HCT116 (cell line): ENCODE data around the gene POMT1.

Source experiments
- EGR1 ChIP-seq: IDR thresholded peaks from 2 replicates; pipeline ENCODE4 v1.6.1; 2012; ENCODE audit warnings: low read depth
- ELF1 ChIP-seq: IDR thresholded peaks from 2 replicates; pipeline ENCODE4 v1.6.1; 2012; ENCODE audit warnings: low read depth, borderline replicate concordance
- EZH2 ChIP-seq: fragments of 200-600 bp; sonication (generic); IDR thresholded peaks from 2 replicates; pipeline ENCODE4 v1.6.1; 2017; ENCODE audit warnings: antibody characterized with exemption, mixed run types
- EZH2phosphoT487 ChIP-seq: fragments of 200-600 bp; IDR thresholded peaks from 2 replicates; pipeline ENCODE4 v1.6.1; 2018; ENCODE audit warnings: antibody characterized with exemption, borderline replicate concordance
- POLR2A ChIP-seq: IDR thresholded peaks from 2 replicates; pipeline ENCODE4 v1.7.0; 2011; ENCODE audit warnings: borderline replicate concordance; ENCODE audit not compliant: insufficient read depth, insufficient read length; ENCODE audit errors: extremely low read depth
- SRF ChIP-seq: IDR thresholded peaks from 2 replicates; pipeline ENCODE4 v1.6.1; 2012; ENCODE audit warnings: low read depth
- TCF7L2 ChIP-seq: IDR thresholded peaks from 2 replicates; pipeline ENCODE4 v1.7.0; 2011; ENCODE audit warnings: borderline replicate concordance, inconsistent platforms; ENCODE audit not compliant: insufficient read depth, insufficient read length; ENCODE audit errors: extremely low read depth
- ZFX ChIP-seq: fragments of 450-650 bp; IDR thresholded peaks from 2 replicates; pipeline ENCODE4 v1.6.1; 2017
- ZNF274 ChIP-seq: fragments of 200-500 bp; sonication (Bioruptor generic); IDR thresholded peaks from 2 replicates; pipeline ENCODE4 v1.6.1; 2014; ENCODE audit warnings: mild to moderate bottlenecking, low read depth, low read length, inconsistent platforms
- TF ChIP-seq, protein P1 (sequence below), 3 experiments: fragments of 200-600 bp in 1 of 3; sonication (generic) in 1 of 3; IDR thresholded peaks in 2 of 3; conservative IDR thresholded peaks in 1 of 3; 2 replicates each; pipeline ENCODE4 v1.5.1; 2012 to 2017; ENCODE audit warnings: low read depth in 2 of 3, low read length in 2 of 3, antibody characterized with exemption in 1 of 3, borderline replicate concordance in 1 of 3, control low read depth in 1 of 3, mild to moderate bottlenecking in 1 of 3, mixed read lengths in 1 of 3, mixed run types in 1 of 3, moderate library complexity in 1 of 3; ENCODE audit not compliant: insufficient read depth in 1 of 3
- TF ChIP-seq, protein P2 (sequence below): IDR thresholded peaks from 2 replicates; pipeline ENCODE4 v1.6.1; 2012
- TF ChIP-seq, protein P3 (sequence below): IDR thresholded peaks from 2 replicates; pipeline ENCODE4 v1.6.1; 2012; ENCODE audit warnings: low read depth

DNA sequence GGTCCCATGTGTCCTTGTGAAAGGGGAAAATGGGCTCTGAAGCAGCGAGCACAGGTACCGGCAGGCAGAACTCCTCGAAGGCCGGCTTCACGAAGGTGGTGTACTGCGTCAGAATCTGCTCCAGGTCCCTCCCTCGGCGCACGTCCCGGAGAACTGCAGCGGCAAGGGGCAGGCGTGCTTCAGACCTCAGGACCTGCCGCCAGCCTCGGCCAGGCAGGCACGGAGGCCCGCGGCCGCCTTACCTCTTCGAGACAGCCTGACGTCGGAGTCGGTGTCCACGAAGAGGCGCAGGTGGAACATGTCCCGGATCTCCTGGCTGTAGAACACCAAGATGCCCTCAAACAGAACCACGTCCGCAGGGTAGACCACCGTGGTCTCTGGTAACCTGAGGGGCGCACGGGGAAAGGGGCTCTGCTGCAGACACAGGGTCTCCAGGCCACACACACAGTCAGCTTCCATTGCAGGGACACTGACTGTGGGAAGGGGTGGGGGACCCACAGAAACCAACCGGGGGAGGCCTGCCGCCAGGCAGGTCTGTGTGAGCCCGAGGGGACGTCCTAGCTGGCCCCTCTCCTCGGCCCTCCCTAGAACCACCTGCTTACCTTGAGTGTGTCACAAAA, 26.3 kb downstream of the POMT1 start:
- TF ChIP-seq, protein P1, sequence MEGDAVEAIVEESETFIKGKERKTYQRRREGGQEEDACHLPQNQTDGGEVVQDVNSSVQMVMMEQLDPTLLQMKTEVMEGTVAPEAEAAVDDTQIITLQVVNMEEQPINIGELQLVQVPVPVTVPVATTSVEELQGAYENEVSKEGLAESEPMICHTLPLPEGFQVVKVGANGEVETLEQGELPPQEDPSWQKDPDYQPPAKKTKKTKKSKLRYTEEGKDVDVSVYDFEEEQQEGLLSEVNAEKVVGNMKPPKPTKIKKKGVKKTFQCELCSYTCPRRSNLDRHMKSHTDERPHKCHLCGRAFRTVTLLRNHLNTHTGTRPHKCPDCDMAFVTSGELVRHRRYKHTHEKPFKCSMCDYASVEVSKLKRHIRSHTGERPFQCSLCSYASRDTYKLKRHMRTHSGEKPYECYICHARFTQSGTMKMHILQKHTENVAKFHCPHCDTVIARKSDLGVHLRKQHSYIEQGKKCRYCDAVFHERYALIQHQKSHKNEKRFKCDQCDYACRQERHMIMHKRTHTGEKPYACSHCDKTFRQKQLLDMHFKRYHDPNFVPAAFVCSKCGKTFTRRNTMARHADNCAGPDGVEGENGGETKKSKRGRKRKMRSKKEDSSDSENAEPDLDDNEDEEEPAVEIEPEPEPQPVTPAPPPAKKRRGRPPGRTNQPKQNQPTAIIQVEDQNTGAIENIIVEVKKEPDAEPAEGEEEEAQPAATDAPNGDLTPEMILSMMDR (IDR thresholded peaks at IDR 0.05 in 2 of 3, conservative IDR thresholded peaks at IDR 0.05 in 1 of 3; ENCODE audit: borderline replicate concordance in 1 of 3, insufficient read depth in 1 of 3, low read depth in 2 of 3, low read length in 2 of 3), result no peak
- TF ChIP-seq POLR2A (no peak), ZFX (no peak), SRF (no peak), ELF1 (no peak), EZH2phosphoT487 (no peak), EZH2 (no peak), TCF7L2 (no peak), EGR1 (no peak), ZNF274 (no peak)
- TF ChIP-seq, protein P2, sequence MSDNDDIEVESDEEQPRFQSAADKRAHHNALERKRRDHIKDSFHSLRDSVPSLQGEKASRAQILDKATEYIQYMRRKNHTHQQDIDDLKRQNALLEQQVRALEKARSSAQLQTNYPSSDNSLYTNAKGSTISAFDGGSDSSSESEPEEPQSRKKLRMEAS, result no peak
- TF ChIP-seq, protein P3, sequence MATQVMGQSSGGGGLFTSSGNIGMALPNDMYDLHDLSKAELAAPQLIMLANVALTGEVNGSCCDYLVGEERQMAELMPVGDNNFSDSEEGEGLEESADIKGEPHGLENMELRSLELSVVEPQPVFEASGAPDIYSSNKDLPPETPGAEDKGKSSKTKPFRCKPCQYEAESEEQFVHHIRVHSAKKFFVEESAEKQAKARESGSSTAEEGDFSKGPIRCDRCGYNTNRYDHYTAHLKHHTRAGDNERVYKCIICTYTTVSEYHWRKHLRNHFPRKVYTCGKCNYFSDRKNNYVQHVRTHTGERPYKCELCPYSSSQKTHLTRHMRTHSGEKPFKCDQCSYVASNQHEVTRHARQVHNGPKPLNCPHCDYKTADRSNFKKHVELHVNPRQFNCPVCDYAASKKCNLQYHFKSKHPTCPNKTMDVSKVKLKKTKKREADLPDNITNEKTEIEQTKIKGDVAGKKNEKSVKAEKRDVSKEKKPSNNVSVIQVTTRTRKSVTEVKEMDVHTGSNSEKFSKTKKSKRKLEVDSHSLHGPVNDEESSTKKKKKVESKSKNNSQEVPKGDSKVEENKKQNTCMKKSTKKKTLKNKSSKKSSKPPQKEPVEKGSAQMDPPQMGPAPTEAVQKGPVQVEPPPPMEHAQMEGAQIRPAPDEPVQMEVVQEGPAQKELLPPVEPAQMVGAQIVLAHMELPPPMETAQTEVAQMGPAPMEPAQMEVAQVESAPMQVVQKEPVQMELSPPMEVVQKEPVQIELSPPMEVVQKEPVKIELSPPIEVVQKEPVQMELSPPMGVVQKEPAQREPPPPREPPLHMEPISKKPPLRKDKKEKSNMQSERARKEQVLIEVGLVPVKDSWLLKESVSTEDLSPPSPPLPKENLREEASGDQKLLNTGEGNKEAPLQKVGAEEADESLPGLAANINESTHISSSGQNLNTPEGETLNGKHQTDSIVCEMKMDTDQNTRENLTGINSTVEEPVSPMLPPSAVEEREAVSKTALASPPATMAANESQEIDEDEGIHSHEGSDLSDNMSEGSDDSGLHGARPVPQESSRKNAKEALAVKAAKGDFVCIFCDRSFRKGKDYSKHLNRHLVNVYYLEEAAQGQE, result no peak
